HG03571 (cell line): Measurements from ENCODE around the gene ATP1A1.

Source experiments
- ATAC-seq: cut with Tn5 transposase; IDR thresholded peaks from one replicate; pipeline ENCODE4 v1.9.1; 2021; ENCODE audit not compliant: unreplicated experiment

The ATP1A1 gene

DNA sequence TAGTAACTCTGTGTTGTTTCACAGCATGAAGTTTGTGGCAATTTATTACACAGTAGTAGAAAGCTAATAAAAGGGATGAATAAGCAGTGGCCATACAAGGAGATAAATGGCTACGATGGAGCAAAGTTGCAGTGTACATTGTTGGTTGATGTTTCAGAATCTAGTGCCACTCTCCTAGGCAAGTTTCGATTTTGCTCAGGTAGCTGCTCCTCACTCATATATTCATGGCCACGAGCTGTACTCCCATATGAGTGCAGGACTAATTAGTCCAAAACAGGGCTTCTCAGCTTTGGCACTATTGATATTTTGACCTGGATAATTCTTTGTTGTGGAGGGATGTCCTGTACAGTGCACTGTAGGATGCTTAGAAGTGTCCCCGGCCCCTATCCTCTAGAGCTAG, 30.0 kb upstream of the ATP1A1 start:
- no peak for ATAC-seq

DNA sequence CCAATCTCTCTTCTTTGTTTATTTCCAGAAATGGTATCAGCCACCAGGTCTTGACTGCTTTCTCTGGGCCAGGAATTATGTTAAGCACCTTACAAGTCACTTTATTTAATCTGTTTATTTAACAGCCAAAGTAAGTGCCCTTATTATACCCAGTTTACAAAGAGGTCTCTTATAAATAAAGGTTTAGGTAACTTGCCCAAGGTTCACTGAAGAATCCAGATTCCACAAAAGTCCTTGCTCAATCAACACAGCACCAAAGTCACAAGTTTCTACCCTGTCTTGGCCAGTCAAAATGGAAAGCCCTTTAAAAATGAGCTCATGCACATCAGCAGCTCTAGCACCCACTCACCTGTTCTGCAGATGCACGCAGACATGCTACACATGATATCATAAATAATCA, 28.0 kb upstream of the ATP1A1 start:
- ATAC-seq, result no peak

DNA sequence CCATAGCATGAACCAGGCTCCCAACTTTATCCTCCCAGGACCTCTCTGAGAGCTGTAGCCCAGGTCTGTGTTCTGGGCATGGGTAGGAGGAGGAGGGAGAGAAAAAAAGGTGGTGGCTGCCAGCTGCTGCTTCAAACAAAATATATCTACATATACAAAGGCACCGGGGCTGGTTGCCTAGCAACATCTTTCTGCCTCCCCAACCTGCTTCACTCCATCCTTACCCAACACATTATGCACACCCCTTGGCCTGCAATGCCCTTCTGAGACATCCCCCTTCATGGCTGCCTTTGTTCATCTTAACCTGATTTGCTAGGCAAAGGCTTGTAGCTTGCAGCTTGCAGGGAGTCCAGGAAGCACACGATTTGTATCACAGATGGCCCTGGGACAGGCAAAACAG, 27.2 kb upstream of the ATP1A1 start:
- no peak for ATAC-seq

DNA sequence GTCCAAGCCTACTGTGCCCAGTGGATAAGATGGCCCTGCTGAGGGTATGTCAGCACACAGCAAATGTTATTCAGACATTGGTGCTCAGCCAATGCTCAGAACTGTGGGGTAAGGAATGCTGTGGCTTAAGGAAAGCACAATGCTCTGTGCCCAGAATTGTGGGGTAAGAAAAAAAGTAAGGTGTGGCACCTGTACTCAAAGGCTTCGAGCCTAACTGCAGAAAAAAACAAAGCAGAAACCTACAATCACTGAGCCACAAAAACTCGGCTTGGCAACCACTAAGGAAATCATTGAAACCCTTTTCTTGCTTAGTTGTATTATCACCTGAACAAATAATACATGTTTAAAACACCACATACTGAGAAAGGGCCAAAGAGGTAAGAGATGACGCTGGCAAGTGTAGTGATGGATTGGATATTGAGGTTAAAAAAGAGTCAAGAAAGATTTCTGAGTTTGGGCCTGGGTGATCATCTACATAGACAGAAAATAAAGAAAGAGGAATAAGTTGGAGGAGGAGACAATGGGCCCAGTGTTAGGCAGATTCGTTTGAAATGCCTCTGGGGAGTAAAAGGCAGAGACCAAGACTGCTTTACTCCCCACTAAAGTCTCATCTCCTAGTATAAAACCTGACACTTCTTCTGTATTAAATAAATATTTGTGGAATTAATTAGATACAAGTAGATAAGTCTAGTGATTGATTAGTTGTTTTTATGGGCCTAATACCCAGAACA, 25.9 kb upstream of the ATP1A1 start:
- no peak for ATAC-seq

DNA sequence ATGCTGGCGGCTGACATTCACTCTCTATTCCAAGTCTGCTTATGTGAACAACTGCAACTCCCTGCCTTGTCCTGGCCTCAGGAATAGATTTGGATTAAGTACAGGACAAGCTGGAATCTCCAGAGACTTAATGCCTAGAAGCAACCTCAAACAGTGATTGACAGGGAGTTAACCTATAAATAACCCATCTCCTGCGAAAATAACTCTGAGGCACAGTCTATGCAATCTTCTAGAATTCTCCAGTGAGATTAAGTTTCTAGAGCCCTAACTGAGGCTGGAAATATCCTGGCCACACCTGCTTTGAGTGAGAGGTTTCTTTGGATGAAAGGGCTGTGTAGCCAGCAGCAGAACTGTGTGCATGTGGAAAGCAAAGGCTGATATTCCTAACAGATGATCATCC, 25.3 kb upstream of the ATP1A1 start:
- no peak for ATAC-seq

DNA sequence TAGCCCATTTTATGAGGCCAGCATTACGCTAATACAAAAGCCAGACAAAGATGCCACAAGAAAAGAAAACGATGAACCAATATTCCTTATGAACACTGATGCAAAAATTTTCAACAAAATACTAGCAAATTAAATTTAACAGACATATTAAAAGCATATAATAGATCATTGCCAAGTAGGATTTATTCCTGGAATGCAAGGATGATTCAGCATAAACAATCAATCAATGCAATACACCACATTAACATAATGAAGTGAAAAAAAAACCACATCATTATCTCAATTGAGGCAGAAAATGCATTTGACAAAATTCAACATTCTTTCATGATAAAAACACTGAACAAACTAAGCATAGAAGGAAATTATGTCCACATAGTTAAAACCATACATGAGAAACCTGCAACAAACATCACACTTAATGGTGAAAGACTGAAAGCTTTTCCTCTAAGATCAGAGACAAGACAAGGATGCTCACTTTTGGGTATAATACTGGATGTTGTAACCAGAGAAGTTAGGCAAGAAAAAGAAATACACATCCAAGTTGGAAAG, 22.9 kb upstream of the ATP1A1 start:
- ATAC-seq, result no peak

DNA sequence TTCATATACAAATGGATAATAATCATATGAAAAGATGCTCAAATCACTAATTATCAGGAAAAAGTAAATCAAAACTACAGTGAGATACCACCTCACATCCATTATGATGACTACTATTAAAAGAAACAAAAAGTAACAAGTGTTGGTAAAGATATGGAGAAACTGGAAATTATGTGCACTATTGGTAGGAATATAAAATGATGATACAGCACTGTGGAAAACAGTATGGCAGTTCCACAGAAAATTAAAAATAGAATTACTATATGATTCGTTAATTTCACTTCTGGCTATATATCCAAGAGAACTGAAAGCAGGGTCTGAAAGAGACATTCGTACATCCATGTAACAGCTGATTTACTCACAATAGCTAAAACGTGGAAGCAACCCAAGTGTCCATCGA, 21.1 kb upstream of the ATP1A1 start:
- no peak for ATAC-seq

DNA sequence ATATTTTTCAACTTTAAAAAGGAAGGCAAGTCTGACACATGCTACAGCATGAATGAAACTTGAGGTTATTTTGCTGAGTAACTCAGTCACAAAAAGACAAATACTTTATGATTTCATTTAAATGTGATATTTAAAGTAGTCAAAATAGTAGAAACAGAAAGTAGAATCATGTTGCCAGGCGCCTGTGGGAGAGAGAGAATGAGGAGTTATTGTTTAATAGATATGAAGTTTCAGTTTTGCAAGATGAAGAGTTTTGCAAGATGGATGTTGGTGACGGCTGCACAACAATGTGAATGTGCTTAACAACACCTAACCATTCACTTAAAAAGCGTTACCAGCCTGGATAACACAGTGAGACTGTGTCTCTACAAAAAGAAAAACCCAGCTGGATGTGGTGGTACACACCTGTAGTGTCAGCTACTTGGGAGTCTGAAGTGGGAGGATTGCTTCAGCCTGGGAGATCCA, 20.7 kb upstream of the ATP1A1 start:
- peak; percentile 68 for ATAC-seq

DNA sequence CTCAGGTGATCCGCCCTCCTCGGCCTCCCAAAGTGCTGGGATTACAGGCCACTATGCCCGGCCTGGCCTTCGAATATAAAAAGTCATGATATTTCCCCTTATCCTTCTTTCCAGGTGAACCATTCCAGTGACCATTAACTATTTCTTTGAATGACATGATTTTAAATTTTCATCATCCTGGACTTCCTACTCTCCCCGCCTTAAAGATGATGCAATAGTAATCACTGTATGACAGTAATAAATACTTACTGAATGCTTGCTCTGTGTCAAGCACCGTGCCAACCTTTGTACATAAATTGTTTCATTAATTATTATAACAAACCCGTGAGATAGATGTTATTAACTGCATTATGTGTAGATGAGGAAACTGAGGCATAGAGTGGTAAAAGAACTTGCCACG, 19.9 kb upstream of the ATP1A1 start:
- no peak for ATAC-seq

DNA sequence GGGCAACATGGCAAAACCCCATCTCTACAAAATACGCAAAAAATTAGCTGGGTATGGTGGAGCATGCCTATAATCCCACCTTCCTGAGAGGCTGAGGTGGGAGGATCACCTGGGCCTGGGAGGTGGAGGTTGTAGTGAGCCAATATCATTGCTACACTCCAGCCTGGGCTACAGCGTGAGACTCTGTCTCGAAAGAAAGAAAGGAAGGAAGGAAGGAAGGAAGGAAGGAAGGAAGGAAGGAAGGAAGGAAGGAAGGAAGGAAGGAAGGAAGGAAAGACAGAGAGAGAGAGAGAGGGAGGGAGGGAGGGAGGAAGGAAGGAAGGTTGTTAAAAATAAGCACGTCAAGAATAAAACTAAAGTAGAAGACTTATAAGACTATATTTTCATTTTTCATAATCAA, 17.0 kb upstream of the ATP1A1 start:
- no peak for ATAC-seq

DNA sequence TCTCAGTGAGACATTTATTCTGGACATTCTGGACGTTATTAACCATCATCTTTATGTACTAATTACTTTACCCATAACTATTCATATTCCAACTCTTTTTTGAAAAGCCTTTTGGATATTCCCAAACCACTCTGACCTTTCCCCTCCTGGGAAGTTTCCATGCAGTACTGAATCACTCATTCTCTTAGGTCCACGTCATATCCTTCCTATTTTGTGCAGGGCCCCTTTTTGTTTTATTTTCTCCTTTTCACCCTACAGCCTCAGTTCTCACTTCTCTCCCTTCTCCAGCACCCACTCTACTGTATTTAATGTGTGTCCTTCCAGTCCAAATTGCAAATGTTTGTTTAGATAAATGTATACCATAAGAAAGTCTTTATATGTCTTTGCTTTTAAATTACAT, 16.4 kb upstream of the ATP1A1 start:
- ATAC-seq, result no peak

DNA sequence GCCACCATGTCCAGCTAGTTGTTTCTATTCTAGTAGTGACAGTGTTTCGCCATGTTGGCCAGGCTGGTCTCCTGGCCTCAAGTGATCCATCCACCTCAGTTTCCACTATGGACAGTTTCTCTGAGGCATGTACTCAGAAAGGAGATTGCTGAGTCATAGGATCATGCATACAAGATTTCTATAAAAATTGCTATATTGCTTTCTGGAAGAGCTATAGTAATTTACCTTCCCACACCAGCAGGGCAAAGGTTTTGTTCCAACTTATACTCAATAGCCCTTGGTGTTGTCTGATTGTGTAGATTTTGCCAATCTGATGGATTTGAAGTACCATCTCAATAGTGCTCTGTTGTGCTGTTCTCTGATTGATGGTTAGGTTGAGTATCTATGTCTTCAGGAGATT, 15.6 kb upstream of the ATP1A1 start:
- ATAC-seq, result no peak

DNA sequence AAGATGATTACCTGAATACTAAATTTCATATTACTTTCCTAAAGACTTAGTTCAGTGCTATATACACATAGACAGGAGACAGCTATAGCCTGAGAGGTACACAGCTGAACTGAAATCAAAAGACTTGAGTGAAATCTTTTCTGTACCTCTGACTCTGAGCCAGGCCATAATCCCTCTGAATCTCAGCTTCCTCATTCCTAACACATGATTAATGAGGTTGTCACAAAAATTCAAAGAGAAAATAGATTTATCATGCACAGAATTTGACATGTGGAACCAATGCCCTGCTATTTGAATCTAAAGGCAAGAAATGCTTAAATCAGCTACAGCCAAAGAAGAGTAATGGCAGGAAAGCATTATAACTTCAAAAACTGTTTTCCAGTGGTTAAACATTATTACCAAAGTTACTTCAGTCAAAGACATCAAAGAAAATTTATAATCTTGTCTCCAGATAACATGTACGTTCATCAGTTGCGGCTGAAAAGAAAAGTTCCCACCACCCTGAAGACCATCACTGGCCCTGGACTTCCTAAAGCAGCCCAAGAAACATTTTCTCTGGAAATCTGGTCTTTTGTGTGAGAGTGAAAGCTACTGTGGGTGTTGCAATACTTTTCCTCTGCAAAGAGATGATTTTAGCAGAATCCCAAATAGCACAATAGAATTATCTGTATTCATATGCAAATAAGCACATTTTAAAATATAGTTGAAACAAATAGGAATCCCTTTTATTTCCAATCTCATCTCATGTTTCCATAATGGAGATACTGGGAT, 13.8 kb upstream of the ATP1A1 start:
- no peak for ATAC-seq

DNA sequence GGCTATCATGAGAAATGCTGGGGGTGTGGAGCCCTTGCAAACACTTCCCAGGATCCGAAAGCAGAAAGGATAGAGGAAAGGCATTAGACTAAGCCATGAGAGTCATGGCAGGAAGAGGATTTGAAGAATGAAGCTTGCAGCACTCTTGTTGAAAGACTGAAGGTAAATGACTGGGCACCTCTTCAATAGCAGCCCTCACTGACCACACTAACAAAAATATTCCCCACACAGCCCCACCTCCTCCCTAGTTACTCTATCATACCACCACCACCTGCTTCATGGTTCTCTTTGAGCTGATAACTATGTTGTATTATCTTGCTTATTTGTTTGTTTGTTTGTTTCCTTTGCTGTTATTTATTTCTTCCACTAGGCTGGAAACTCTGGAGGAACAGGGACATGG, 13.2 kb upstream of the ATP1A1 start:
- ATAC-seq, result no peak

DNA sequence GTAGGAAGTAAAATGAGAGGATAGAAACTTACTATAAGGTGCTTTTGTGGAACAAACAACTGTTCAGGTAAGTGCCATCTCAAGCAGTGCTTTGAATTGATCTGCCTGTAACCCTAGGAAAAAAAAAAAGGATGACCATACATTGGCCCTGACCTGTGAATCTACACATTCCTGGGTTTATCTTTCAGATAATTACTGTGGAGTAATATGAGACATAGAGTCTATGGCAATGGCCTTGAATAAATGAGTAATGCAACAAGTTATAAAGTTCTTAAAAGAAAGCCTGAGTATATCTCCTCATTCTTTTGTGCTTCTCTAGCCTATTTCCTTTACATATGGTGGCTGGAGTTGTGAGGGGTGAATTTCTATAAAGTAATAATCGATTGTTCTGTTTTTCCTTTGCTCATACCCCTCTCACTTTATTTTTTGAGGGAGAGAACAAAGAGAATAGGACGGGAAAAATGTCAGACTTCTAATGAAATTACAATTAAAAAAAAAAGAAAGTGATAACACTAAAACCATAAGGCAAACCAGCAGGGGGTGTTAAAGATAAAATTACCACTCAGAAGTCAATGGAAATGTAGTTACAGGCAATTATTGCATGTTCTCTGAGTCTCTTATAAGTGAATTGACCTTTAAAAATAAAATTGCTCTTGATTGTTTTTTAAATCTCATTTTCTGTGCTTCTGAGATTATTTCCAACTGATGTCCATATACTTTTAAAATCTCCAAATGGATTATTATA, 12.4 kb upstream of the ATP1A1 start:
- no peak for ATAC-seq

DNA sequence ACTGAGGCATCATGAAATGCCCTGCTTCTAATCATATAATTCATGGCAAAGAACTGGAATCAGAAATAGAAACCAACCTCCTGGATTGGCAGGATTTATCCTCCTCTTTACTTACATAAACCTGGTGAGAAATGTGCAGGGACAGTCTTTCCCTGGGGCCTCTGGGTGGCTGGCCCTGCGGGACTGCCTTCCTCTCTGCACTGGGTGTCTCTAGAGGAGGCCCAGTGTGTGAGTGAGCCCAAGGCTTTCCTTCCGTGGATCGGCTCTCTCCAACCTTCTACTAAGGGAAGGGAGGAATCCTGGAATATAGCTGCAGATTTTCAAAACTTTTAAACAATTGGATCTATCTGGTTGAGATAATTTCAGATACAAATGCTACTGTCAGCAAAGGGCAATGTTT, 11.4 kb upstream of the ATP1A1 start:
- ATAC-seq, result no peak

DNA sequence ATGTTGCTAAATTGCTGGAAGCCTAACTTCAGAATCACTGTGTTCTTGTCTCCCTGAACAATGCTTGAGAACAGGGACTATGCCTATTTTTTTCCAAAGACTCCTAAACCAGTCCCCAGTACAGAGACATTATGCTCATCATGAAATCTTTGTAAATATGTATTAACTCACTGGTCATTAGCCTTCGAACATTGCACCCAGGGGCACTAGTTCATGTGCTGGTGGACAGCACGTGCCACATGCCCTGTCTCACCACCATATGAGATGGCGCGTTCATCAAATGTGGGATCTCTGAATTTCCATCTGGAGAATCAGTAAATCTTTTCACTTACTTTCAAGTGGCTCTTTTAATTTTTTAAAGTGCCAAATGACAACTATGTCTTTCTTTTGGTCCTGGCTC, 11.0 kb upstream of the ATP1A1 start:
- ATAC-seq, result no peak

DNA sequence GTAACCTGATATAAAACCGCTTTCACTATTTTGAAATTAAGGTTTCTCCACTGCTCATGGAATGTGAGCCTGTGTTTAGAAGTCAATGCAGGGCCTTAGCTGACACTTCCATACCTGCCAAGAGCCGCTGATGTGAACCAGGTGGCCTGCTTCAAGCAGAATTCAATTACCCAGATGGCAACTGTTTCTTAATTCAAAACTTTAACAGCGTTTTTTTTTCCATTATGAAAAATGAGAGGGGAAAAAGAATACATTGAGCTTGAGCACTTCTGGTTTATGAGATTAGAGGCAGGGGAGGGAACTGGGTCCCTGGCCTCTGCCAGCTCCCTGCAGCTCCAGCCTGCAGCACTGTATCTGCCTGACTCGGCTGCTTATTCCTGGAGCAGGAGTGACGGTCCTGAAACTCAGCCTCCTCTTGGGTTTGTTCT, 7.7 kb upstream of the ATP1A1 start:
- no peak for ATAC-seq

DNA sequence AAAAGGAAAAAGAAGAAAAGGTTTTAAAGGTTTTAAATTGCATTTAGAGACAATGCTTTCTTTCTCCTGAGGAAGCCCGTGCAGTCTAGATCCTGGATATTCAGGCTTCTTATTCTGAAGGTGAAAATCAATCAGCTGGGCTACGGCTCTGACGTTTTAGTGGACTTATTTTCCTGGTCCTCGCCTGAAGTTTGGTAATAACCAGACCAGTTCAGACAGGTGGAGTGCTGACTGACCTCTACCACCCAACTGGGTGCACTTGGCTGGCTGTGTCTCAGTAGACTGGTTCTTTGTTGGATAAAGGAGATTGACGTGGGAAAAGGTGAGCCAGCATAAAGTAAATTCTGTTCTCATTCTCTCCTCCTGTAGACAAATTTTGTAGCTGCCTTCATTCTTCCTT, 7.2 kb upstream of the ATP1A1 start:
- no peak for ATAC-seq

DNA sequence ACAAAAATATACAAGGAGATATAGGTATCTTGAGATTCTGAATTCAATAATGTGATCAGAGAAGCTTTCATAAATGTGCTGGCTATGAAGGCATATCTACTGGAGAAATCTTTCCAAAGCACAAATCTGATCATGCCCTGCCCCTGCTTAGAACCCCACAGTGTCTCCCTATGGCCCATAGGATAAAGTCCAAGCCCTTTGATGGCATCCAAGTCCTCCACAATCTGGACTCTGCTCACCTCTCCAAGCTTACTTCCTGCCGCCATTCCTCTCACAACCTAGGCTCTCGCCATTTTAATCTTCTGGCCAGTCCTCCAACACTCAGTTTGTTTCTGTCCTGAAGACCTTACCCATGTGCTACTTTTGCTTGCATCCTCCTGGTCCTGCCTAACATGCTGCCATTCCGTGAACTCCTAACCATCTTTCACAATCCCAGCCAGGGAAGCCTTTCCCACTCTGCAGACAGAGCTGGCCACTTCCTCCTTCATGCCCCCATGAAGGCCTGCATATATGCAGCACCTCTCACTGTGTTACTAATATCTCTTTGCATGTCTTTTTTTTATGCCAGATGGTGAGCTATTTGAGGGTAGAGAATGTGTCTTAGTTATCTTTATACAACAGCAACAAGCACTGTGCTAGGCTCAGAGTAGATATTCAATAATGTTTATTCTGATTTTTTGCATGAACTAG, 5.6 kb upstream of the ATP1A1 start:
- no peak for ATAC-seq

DNA sequence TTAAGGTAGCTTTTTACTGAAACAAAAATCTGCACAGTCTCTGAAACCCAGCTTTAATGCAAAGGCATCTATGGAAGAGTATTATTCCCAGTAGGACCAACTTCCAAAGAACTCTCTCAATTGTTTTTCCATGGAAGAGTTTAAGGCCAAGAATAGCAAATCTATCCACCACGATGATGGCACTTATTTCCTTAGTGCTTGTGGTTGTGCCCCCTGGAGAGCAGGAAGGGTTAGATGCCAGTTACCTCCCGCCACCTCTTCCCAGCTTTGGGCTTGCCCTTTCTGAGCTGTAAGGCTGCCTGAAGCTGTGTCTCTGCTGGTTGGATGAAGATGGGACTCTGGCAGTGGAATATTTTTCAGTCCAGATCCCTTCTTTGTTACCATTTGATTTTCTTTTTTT, 4.8 kb upstream of the ATP1A1 start:
- no peak for ATAC-seq
